NCI-H187 treated with DMSO at 0.1 percent for 48 hours (cell line): ENCODE measurements around the gene OR5V1.
"Not testable (repeated sequence)": the region's sequence is repeated elsewhere in the genome, so short reads cannot be mapped to it uniquely, and the experiment has no call there.

Experiments used
- DNase-seq: peaks from one replicate; lab custom pipeline; 2025; lab: John Stamatoyannopoulos, UW

The OR5V1 gene

DNA sequence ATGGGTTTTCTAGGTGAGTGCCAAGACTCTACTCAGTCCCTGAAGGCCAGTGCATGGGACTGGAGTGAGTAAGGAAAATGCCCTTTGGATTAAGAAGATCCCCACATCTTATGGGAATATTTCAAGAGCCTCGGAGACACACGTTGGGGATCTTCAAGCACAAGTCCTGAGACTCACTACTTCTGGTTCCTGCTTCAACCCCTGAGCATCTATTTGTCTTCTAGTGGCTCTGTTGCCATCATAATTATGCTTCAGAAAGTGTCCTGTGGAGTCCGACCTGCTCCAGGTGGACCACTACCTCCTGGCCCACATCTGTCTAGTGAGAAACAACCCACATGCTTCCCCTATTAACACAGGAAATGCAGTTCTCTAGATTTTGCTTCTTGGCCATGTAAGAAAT lies at the start of gene OR5V1:
Gene OR5V1 (minus strand): TSS at position 101 of the 400 bp plus-strand sequence. CDS start 12,670 bp downstream, outside the sequence.
- DNase-seq: no peak

GRCh38 chr6:29414588-29414987 lies 45.9 kb upstream of the OR5V1 start, which contains the start of gene OR12D1:
TSS of gene OR12D1 (plus strand) at chr6:29414928.
- DNase-seq: no peak

GRCh38 chr6:29403801-29404200 lies 35.1 kb upstream of the OR5V1 start:
- DNase-seq: no peak

DNA sequence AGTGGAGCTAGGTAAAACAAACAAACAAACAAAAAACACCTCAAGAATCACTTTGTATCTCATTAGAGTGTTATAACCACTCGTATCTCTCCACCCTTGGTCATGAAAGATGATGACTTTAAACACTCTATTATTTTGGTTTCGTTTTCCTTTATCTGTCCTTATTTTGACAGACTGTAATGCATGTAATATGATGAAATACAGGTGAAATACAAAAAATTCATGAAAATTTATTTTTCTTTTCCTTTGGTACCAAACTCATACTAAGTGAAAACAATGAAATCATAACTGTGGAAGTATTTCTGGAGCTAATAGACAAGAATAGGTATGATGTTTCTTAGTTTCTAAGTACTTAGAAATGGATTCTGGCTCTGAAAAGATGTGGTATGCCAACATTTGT lies 30.9 kb upstream of the OR5V1 start:
- DNase-seq: no peak

GRCh38 chr6:29395331-29395730 lies 26.7 kb upstream of the OR5V1 start, which contains the start of gene OR12D2:
TSS of gene OR12D2 (plus strand) at chr6:29395631. CDS start at chr6:29396700, 1,069 bp downstream.
- no peak for DNase-seq

- DNase-seq: no peak
Observed at GRCh38 chr6:29388533-29388932, 19.9 kb upstream of the OR5V1 start.

DNA sequence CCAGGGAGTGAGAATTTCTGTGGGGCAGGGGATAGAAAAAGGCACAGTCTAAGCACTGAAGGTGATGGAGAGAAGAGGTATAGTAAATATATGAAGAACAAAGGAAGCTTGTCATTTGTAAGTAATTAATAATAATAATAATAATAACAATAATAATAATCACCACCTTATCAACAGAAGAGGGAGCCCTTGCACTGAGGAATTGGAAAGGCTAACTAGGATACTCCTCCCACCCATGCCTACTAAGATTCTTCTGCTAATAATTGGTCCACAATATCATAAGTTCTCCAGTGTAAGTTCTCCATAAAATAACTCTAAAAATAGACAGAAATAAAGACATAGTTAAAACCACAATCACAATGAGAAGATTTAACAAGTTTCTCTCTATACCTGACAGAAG lies 7.3 kb upstream of the OR5V1 start:
- no peak for DNase-seq

DNA sequence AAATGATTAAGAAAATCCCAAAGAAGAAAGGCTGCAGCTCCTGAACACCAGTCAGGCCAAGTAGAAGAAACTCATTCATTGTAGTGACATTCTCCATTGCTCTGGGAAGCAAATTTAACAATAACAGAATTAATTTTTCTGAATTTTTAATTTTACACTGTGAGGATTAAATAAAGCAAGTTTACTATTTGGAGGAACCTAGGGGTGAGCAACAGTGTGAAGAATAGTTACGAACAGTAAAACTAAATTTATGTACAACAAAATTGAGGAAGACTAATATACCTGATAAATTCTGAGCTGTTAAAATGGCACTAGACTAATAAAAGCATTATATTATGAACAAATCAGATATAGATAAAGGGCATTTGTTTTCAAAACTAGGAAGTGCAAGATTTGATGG lies 6.5 kb upstream of the OR5V1 start, which contains the start of gene OR12D3:
Gene OR12D3 (minus strand): TSS at position 101 of the 400 bp plus-strand sequence. CDS start 4 bp downstream, at position 97.
- DNase-seq: no peak

GRCh38 chr6:29355603-29356002 lies 13.1 kb downstream of the OR5V1 start:
- DNase-seq: no peak

- DNase-seq: no peak
Observed at GRCh38 chr6:29354980-29355379, 13.7 kb downstream of the OR5V1 start.

DNA sequence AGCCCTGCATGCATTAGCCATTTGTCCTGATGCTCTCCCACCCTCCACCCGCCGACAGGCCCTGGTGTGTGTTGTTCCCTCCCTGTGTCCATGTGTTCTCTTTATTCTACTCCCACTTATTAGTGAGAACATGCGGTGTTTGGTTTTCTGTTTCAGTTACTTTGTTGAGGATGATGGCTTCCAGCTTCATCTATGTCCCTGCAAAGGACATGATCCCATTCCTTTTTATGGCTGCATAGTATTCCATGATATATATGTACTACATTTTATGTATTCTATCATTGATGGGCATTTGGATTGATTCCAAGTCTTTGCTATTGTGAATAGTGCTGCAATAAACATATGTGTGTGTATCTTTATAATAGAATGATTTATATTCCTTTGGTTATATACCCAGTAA lies 19.3 kb downstream of the OR5V1 start:
- DNase-seq: not testable (repeated sequence)

DNA sequence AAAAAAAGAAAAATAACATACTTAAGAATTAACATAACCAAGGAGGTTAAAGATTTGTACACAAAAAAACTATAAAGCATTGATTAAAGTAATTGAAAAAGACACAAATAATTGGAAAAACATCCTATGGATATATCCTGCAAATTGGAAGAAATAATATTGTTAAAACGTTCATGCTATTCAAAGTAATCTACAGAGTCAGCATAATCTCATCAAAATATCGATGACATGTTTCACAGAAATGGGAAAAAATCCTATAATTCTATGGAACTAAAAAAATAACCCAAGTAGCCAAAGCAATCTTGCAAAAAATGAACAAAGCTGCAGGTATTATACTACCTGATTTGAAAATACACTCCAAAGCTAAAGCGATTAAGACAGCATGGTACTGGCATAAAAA lies 23.3 kb downstream of the OR5V1 start:
- no peak for DNase-seq

GRCh38 chr6:29336269-29336668 lies 32.4 kb downstream of the OR5V1 start:
- no peak for DNase-seq

DNA sequence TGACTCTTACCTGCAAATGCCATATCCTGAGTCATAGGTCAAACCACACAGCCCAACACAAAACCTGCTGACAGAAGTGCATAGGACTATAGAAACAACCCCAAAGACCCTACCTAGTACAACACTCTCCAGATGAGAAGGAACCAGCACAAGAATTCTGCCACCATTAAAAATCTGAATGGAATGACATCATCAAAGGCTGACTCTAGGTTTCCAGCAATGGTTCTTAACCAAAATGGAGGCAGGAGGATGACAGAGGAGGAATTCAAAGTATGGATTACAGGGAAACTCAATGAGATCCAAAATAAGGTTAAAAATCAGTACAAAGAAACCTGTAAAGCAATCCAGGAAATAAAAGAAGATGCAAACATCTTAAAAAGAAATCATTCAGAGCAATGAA lies 36.0 kb downstream of the OR5V1 start:
- DNase-seq: no peak

DNA sequence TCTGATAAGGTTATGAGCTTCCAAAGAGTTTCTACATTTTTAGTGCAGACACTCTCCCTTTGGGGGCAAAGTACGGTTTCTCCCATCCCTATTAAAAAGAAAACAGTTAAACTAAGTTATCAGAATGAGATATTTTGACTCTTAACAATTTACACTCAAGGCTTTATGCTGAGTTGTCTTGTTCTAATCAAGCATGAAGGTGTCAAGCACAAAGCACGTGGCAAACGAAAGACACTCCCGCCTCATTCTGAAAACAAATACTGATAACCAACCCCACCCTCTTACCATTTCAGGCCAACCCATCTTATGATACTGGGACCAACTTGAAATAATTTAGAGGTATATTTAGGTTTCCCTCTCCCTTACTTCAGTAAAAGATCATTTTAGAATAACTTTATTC lies 42.9 kb downstream of the OR5V1 start:
- no peak for DNase-seq

- DNase-seq: not testable (repeated sequence)
Observed at GRCh38 chr6:29323332-29323731, 45.3 kb downstream of the OR5V1 start.

DNA sequence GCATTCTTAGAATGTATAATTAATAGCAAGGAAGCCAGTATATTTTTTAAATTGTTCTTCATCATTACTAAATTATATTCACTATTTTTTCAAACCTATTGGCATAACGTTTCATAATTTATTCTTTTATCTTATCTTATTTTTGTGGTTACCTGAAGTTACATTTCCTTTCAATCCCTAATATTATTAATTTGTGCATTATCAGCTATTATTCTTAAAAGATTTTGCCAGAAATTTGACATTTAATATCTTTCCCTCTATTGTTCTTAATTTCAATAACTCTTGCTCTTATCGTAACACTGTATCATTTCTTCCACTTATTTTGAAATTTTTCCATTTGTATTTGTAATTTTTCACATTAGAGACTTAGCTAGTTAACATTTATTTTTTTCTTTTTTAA lies 48.7 kb downstream of the OR5V1 start:
- DNase-seq: no peak
